ENCODE results near the gene ACACA. TPM values are rescaled to one million over a fixed set of nuclear protein-coding genes. Genes with fewer than 3 reads are reported as not detected.

ACACA gene
- total and polyA plus RNA-seq, 2 experiments from 2014 or later = 59.6 to 164 TPM

DNA sequence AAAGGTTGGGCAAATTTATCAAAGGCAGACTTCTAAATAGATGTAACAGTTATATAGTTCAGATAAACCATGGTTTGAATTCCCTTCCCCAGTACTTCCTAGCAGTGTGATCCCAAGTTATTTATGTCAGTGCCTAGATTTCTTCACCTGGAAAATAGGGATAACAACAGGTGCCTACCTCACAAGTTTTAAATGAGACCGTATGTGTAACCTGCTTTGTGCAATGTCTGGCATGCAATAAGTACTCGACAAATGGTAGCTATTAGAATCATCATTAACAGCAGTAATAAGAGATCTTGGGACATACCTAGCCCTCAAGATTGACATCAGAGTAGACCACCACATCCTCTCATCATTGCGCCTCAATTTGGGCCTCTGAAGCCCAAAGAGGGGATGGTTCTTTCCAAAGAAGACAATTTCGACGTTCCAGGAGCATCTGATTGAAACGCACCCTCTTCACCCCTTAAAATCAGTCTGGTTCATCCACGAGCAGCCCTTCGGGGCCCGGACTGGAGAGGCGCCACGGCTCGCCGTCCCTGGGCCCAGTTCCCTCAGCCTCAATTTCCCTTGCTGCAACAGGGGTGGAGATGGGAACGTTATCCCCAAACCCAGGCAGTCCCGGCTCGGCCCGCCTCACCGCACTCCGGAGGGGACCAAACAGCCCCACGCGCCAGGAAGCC lies 541 bp downstream of the ACACA start:
- H3K4me2 ChIP-seq = peak overlapping the region; percentile 81
- H3F3A ChIP-seq (replicated peaks; ENCODE audit: low read depth) = peaks cover 18% of the 10 kb centered on the region
- peaks cover 11% of the 10 kb centered on the region for H3K4me1 Mint-ChIP-seq
- H4K20me1 ChIP-seq (replicated peaks; ENCODE audit: insufficient read depth) = no peaks in the 10 kb centered on the region
- H3K27me3 Mint-ChIP-seq (ENCODE audit: insufficient read depth, low read depth, poor library complexity) = peaks cover 6% of the 10 kb centered on the region
- H3K27me3 ChIP-seq (ENCODE audit: insufficient read depth) = no peaks in the 10 kb centered on the region
- no peaks in the 10 kb centered on the region for H3K9me2 ChIP-seq (ENCODE audit: insufficient read depth)
- H3K36me3 ChIP-seq (ENCODE audit: insufficient read depth) = no peaks in the 10 kb centered on the region
- peak overlapping the region; percentile 97 for H2AFZ ChIP-seq
- no peaks in the 10 kb centered on the region for H3K9me3 Mint-ChIP-seq
- H3K27ac ChIP-seq (ENCODE audit: low read depth) = peak overlapping the region; percentile 93
- no peak for TF ChIP-seq CREB1 (CRISPR knock-in tag; IDR thresholded peaks at IDR 0.05; ENCODE audit: low read depth)
- TF ChIP-seq, protein P1, sequence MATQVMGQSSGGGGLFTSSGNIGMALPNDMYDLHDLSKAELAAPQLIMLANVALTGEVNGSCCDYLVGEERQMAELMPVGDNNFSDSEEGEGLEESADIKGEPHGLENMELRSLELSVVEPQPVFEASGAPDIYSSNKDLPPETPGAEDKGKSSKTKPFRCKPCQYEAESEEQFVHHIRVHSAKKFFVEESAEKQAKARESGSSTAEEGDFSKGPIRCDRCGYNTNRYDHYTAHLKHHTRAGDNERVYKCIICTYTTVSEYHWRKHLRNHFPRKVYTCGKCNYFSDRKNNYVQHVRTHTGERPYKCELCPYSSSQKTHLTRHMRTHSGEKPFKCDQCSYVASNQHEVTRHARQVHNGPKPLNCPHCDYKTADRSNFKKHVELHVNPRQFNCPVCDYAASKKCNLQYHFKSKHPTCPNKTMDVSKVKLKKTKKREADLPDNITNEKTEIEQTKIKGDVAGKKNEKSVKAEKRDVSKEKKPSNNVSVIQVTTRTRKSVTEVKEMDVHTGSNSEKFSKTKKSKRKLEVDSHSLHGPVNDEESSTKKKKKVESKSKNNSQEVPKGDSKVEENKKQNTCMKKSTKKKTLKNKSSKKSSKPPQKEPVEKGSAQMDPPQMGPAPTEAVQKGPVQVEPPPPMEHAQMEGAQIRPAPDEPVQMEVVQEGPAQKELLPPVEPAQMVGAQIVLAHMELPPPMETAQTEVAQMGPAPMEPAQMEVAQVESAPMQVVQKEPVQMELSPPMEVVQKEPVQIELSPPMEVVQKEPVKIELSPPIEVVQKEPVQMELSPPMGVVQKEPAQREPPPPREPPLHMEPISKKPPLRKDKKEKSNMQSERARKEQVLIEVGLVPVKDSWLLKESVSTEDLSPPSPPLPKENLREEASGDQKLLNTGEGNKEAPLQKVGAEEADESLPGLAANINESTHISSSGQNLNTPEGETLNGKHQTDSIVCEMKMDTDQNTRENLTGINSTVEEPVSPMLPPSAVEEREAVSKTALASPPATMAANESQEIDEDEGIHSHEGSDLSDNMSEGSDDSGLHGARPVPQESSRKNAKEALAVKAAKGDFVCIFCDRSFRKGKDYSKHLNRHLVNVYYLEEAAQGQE (IDR thresholded peaks at IDR 0.05; ENCODE audit: unreplicated experiment) = no peak
- no peak for TF ChIP-seq NANOG (IDR thresholded peaks at IDR 0.05; ENCODE audit: borderline replicate concordance)
- no peak for TF ChIP-seq EZH2 (IDR thresholded peaks at IDR 0.05; ENCODE audit: low read depth, unreplicated experiment)
- no peak for TF ChIP-seq STAT1 (IDR thresholded peaks at IDR 0.05; ENCODE audit: unreplicated experiment)
- TF ChIP-seq, protein P2, sequence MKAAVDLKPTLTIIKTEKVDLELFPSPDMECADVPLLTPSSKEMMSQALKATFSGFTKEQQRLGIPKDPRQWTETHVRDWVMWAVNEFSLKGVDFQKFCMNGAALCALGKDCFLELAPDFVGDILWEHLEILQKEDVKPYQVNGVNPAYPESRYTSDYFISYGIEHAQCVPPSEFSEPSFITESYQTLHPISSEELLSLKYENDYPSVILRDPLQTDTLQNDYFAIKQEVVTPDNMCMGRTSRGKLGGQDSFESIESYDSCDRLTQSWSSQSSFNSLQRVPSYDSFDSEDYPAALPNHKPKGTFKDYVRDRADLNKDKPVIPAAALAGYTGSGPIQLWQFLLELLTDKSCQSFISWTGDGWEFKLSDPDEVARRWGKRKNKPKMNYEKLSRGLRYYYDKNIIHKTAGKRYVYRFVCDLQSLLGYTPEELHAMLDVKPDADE (IDR thresholded peaks at IDR 0.05) = no peak
- TF ChIP-seq, protein P3, sequence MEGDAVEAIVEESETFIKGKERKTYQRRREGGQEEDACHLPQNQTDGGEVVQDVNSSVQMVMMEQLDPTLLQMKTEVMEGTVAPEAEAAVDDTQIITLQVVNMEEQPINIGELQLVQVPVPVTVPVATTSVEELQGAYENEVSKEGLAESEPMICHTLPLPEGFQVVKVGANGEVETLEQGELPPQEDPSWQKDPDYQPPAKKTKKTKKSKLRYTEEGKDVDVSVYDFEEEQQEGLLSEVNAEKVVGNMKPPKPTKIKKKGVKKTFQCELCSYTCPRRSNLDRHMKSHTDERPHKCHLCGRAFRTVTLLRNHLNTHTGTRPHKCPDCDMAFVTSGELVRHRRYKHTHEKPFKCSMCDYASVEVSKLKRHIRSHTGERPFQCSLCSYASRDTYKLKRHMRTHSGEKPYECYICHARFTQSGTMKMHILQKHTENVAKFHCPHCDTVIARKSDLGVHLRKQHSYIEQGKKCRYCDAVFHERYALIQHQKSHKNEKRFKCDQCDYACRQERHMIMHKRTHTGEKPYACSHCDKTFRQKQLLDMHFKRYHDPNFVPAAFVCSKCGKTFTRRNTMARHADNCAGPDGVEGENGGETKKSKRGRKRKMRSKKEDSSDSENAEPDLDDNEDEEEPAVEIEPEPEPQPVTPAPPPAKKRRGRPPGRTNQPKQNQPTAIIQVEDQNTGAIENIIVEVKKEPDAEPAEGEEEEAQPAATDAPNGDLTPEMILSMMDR (conservative IDR thresholded peaks at IDR 0.05; ENCODE audit: low read depth in 2 of 2) = no peak
- no peak for TF ChIP-seq POLR2AphosphoS5 (IDR thresholded peaks at IDR 0.05; ENCODE audit: low read depth)
- no peak for TF ChIP-seq JUNB (IDR thresholded peaks at IDR 0.05; ENCODE audit: unreplicated experiment)
- no peak for TF ChIP-seq EZH2phosphoT487 (IDR thresholded peaks at IDR 0.05; ENCODE audit: unreplicated experiment)
- TF ChIP-seq, protein P4, sequence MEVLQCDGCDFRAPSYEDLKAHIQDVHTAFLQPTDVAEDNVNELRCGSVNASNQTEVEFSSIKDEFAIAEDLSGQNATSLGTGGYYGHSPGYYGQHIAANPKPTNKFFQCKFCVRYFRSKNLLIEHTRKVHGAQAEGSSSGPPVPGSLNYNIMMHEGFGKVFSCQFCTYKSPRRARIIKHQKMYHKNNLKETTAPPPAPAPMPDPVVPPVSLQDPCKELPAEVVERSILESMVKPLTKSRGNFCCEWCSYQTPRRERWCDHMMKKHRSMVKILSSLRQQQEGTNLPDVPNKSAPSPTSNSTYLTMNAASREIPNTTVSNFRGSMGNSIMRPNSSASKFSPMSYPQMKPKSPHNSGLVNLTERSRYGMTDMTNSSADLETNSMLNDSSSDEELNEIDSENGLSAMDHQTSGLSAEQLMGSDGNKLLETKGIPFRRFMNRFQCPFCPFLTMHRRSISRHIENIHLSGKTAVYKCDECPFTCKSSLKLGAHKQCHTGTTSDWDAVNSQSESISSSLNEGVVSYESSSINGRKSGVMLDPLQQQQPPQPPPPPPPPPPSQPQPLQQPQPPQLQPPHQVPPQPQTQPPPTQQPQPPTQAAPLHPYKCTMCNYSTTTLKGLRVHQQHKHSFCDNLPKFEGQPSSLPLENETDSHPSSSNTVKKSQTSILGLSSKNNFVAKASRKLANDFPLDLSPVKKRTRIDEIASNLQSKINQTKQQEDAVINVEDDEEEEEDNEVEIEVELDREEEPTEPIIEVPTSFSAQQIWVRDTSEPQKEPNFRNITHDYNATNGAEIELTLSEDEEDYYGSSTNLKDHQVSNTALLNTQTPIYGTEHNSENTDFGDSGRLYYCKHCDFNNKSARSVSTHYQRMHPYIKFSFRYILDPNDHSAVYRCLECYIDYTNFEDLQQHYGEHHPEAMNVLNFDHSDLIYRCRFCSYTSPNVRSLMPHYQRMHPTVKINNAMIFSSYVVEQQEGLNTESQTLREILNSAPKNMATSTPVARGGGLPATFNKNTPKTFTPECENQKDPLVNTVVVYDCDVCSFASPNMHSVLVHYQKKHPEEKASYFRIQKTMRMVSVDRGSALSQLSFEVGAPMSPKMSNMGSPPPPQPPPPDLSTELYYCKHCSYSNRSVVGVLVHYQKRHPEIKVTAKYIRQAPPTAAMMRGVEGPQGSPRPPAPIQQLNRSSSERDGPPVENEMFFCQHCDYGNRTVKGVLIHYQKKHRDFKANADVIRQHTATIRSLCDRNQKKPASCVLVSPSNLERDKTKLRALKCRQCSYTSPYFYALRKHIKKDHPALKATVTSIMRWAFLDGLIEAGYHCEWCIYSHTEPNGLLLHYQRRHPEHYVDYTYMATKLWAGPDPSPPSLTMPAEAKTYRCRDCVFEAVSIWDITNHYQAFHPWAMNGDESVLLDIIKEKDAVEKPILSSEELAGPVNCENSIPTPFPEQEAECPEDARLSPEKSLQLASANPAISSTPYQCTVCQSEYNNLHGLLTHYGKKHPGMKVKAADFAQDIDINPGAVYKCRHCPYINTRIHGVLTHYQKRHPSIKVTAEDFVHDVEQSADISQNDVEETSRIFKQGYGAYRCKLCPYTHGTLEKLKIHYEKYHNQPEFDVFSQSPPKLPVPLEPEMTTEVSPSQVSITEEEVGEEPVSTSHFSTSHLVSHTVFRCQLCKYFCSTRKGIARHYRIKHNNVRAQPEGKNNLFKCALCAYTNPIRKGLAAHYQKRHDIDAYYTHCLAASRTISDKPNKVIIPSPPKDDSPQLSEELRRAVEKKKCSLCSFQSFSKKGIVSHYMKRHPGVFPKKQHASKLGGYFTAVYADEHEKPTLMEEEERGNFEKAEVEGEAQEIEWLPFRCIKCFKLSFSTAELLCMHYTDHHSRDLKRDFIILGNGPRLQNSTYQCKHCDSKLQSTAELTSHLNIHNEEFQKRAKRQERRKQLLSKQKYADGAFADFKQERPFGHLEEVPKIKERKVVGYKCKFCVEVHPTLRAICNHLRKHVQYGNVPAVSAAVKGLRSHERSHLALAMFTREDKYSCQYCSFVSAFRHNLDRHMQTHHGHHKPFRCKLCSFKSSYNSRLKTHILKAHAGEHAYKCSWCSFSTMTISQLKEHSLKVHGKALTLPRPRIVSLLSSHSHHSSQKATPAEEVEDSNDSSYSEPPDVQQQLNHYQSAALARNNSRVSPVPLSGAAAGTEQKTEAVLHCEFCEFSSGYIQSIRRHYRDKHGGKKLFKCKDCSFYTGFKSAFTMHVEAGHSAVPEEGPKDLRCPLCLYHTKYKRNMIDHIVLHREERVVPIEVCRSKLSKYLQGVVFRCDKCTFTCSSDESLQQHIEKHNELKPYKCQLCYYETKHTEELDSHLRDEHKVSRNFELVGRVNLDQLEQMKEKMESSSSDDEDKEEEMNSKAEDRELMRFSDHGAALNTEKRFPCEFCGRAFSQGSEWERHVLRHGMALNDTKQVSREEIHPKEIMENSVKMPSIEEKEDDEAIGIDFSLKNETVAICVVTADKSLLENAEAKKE (CRISPR knock-in tag; IDR thresholded peaks at IDR 0.05) = no peak
- no peak for TF ChIP-seq ZNF331 (CRISPR knock-in tag; IDR thresholded peaks at IDR 0.05; ENCODE audit: low read depth)
- TF ChIP-seq ZNF114 (CRISPR knock-in tag; IDR thresholded peaks at IDR 0.05) = no peak
- ATAC-seq = peak; percentile 47
- peak overlapping the region; percentile 97 for H3K27ac Mint-ChIP-seq
- no peak for DNase-seq (ENCODE audit: low spot score)
- peaks cover 24% of the 10 kb centered on the region; the same call in 2 of the 3 replicates for H3K36me3 Mint-ChIP-seq (ENCODE audit: low read depth)
- peak overlapping the region; percentile 99 for H3K4me3 Mint-ChIP-seq
- H3K4me1 ChIP-seq (ENCODE audit: insufficient read depth) = peaks cover 9% of the 10 kb centered on the region
- peaks cover 37% of the 10 kb centered on the region for H3K79me2 ChIP-seq (replicated peaks; ENCODE audit: insufficient read depth)
- H3K4me3 ChIP-seq = peak overlapping the region; percentile 93

Data from GM23338 (cell line).